ENCODE data around the gene PTGFRN. TPM values are rescaled to one million over a fixed set of nuclear protein-coding genes. Genes with fewer than 3 reads are reported as not detected.

The PTGFRN gene
- total and polyA plus RNA-seq, 2 of the 8 experiments (the other 6 are each of a cell fraction or from before 2014, with no cell fraction given) = 13.0 to 32.6 TPM

- Histone ChIP-seq H3K18ac (ENCODE audit: extremely low read depth, low read length) (no peak overlapping the region), H3K9ac (replicated peaks in 1 of 4; ENCODE audit: extremely low read depth in 1 of 4, low read depth in 3 of 4, low read length in 3 of 4) (no peak overlapping the region), H3K27me3 (replicated peaks in 1 of 4; ENCODE audit: control insufficient read depth in 3 of 4, extremely low read depth in 1 of 4, insufficient read depth in 3 of 4, low read length in 3 of 4) (no peaks in the 10 kb centered on the region), H2BK5ac (ENCODE audit: low read depth, low read length) (no peak overlapping the region), H3K4me1 (replicated peaks in 1 of 4; ENCODE audit: control insufficient read depth in 3 of 4, insufficient read depth in 4 of 4, low read length in 3 of 4) (no peaks in the 10 kb centered on the region), H3K36me3 (ENCODE audit: control insufficient read depth in 2 of 4, insufficient read depth in 4 of 4, low read length in 3 of 4) (peaks cover 0 to 9% (median 4%) of the 10 kb centered on the region in 4 experiments; a peak in 5 of 8 replicates), H2BK120ac (replicated peaks; ENCODE audit: low read depth, low read length) (no peak overlapping the region), H2BK15ac (ENCODE audit: low read length) (no peak overlapping the region), H3K4ac (replicated peaks; ENCODE audit: insufficient read length, low read depth, low read length) (no peak overlapping the region), H3K56ac (replicated peaks; ENCODE audit: insufficient read length, low read depth, low read length) (no peak overlapping the region), H4K20me1 (replicated peaks in 1 of 2; ENCODE audit: control insufficient read depth in 1 of 2, insufficient read depth in 2 of 2, low read length in 2 of 2) (no peaks in the 10 kb centered on the region), H2AFZ (ENCODE audit: low read length) (no peak overlapping the region), H4K8ac (ENCODE audit: extremely low read depth, insufficient read depth, low read length) (no peak overlapping the region), H4K5ac (ENCODE audit: insufficient read length, low read depth, low read length) (no peak overlapping the region), H3K4me2 (ENCODE audit: insufficient read depth in 1 of 2, low read depth in 2 of 2, low read length in 2 of 2) (no peak overlapping the region), H3K23ac (ENCODE audit: insufficient read length) (no peak overlapping the region), H2BK12ac (ENCODE audit: low read depth, low read length) (no peak overlapping the region), H3K27ac (ENCODE audit: low read depth, low read length) (no peak overlapping the region), H3K79me1 (ENCODE audit: low read depth, low read length) (peaks cover 2% of the 10 kb centered on the region), H4K91ac (replicated peaks; ENCODE audit: insufficient read length, low read length) (no peak overlapping the region), H2BK20ac (ENCODE audit: low read length) (no peak overlapping the region), H3K4me3 (ENCODE audit: extremely low read depth in 1 of 4, insufficient read depth in 2 of 4, low read depth in 3 of 4, low read length in 4 of 4) (no peak overlapping the region), H3K79me2 (ENCODE audit: control insufficient read depth in 1 of 2, insufficient read depth in 2 of 2, low read length in 2 of 2) (no peaks in the 10 kb centered on the region), H2AK5ac (ENCODE audit: low read depth, low read length) (no peak overlapping the region), H3K23me2 (ENCODE audit: low read depth, low read length) (no peaks in the 10 kb centered on the region; the same call in 1 of the 2 replicates), H3K9me3 (ENCODE audit: insufficient read depth in 2 of 2, low read depth in 1 of 2, low read length in 1 of 2) (peaks cover 3 to 6% of the 10 kb centered on the region in 2 experiments), H3K14ac (ENCODE audit: insufficient read length) (no peak overlapping the region)
- FAIRE-seq (no peak), DNase-seq (ENCODE audit: low read depth in 1 of 2, low spot score in 2 of 2) (no peak)
- ChIA-PET POLR2A (ENCODE audit: partially characterized antibody) (no interaction called here), CTCF (ENCODE audit: partially characterized antibody) (no interaction called here)
- 90% methylated on average over 3 of the region's 3 CpGs; no CpG with 5 or more reads in 1 of the 2 experiments for WGBS, 2 experiments (ENCODE audit: extremely low coverage in 1 of 2, insufficient coverage in 1 of 2, insufficient read length in 1 of 2, insufficient replicate concordance in 2 of 2, low coverage in 1 of 2, low lambda C conversion rate in 2 of 2, missing lambda C conversion rate in 1 of 2)
- TF ChIP-seq SP2 (IDR thresholded peaks at IDR 0.05; ENCODE audit: low read length) = no peak
- no peak for TF ChIP-seq ZNF274 (IDR thresholded peaks at IDR 0.05; ENCODE audit: borderline replicate concordance, extremely low read depth, low read length)
- TF ChIP-seq POLR2AphosphoS5 (IDR thresholded peaks at IDR 0.05; ENCODE audit: low read depth, low read length) = no peak
- no peak for TF ChIP-seq TAF7 (optimal IDR thresholded peaks at IDR 0.05; ENCODE audit: borderline replicate concordance, low read depth, low read length)
- no peak for TF ChIP-seq TCF12 (IDR thresholded peaks at IDR 0.05; ENCODE audit: low read depth, low read length)
- no peak for TF ChIP-seq NRF1 (IDR thresholded peaks at IDR 0.05; ENCODE audit: low read depth, low read length)
- TF ChIP-seq POLR2A (IDR thresholded peaks at IDR 0.05; ENCODE audit: control extremely low read depth in 1 of 2, low read depth in 2 of 2, low read length in 2 of 2) = no peak
- TF ChIP-seq CBX8 (IDR thresholded peaks at IDR 0.05; ENCODE audit: borderline replicate concordance, low read depth, low read length) = no peak
- no peak for TF ChIP-seq CEBPB (IDR thresholded peaks at IDR 0.05; ENCODE audit: low read depth, low read length)
- TF ChIP-seq, protein P1, sequence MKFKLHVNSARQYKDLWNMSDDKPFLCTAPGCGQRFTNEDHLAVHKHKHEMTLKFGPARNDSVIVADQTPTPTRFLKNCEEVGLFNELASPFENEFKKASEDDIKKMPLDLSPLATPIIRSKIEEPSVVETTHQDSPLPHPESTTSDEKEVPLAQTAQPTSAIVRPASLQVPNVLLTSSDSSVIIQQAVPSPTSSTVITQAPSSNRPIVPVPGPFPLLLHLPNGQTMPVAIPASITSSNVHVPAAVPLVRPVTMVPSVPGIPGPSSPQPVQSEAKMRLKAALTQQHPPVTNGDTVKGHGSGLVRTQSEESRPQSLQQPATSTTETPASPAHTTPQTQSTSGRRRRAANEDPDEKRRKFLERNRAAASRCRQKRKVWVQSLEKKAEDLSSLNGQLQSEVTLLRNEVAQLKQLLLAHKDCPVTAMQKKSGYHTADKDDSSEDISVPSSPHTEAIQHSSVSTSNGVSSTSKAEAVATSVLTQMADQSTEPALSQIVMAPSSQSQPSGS (IDR thresholded peaks at IDR 0.05; ENCODE audit: low read length) = no peak
- TF ChIP-seq RFX5 (IDR thresholded peaks at IDR 0.05; ENCODE audit: borderline replicate concordance, low read depth, low read length) = no peak
- no peak for TF ChIP-seq TEAD4 (IDR thresholded peaks at IDR 0.05; ENCODE audit: low read depth, low read length)
Measured at GRCh38 chr1:116968724-116969123, 59.0 kb downstream of the PTGFRN start.

Measured in H1 (cell line).